Lung (tissue), 12 donors: Measurements from ENCODE around the gene ANKRD11. TPM values are rescaled to one million over a fixed set of nuclear protein-coding genes. Genes with fewer than 3 reads are reported as not detected.
"Not testable (repeated sequence)": the region's sequence is repeated elsewhere in the genome, so short reads cannot be mapped to it uniquely, and the experiment has no call there.

Source experiments
- ATAC-seq: fragments of 200-7000 bp; cut with Tn5 transposase; one replicate; pipeline ENCODE4 v1.9.1; 2020; ENCODE audit warnings: moderate number of reproducible peaks; ENCODE audit not compliant: insufficient read depth, low FRiP score
- DNase-seq, 3 donors: peaks; one replicate each; pipeline ENCODE4 v3.0.0-alpha.2; 2013 to 2017
- H3K27ac ChIP-seq, 2 donors: one replicate each; pipeline ENCODE4 v1.5.1; 2013; ENCODE audit warnings: mild to moderate bottlenecking in 2 of 2, moderate library complexity in 2 of 2, control low read depth in 1 of 2, inconsistent platforms in 1 of 2, low read depth in 1 of 2, low read length in 1 of 2
- H3K27me3 ChIP-seq, 3 donors: one replicate each; pipeline ENCODE4 v1.5.1; 2013; ENCODE audit warnings: low read length in 2 of 3; ENCODE audit not compliant: control insufficient read depth in 3 of 3, insufficient read depth in 3 of 3
- H3K36me3 ChIP-seq, 4 donors: one replicate each; pipeline ENCODE4 v1.5.1; 2013; ENCODE audit warnings: low read length in 4 of 4, mild to moderate bottlenecking in 1 of 4, moderate library complexity in 1 of 4; ENCODE audit not compliant: control insufficient read depth in 4 of 4, insufficient read depth in 4 of 4
- H3K4me1 ChIP-seq, 5 donors: one replicate each; pipeline ENCODE4 v1.5.1; 2013; ENCODE audit warnings: low read length in 5 of 5, mild to moderate bottlenecking in 2 of 5, moderate library complexity in 1 of 5; ENCODE audit not compliant: control insufficient read depth in 5 of 5, insufficient read depth in 5 of 5
- H3K4me3 ChIP-seq: one replicate; pipeline ENCODE4 v1.5.1; 2013; ENCODE audit warnings: mild to moderate bottlenecking, control low read depth, moderate library complexity
- H3K9ac ChIP-seq, 2 donors: one replicate each; pipeline ENCODE4 v1.5.1; 2013; ENCODE audit warnings: low read length in 2 of 2, control low read depth in 1 of 2; ENCODE audit not compliant: insufficient read depth in 1 of 2
- H3K9me3 ChIP-seq, 4 donors: one replicate each; pipeline ENCODE4 v1.5.1; 2013; ENCODE audit warnings: low read length in 3 of 4, mild to moderate bottlenecking in 1 of 4, moderate library complexity in 1 of 4; ENCODE audit not compliant: control insufficient read depth in 4 of 4, insufficient read depth in 3 of 4
- CTCF ChIP-seq: IDR thresholded peaks from 2 replicates; pipeline ENCODE4 v1.5.1; 2012; ENCODE audit warnings: mild to moderate bottlenecking; ENCODE audit errors: control extremely low read depth, extremely low read depth
- WGBS, 2 donors: extraction: QIAGEN DNeasy Blood & Tissue Kit; methylation state at CpG; one replicate each; pipeline ENCODE4 v1.1.7; 2013; 5-methylcytosine and 5-hydroxymethylcytosine counted together
- polyA plus RNA-seq, 2 donors: library from polyadenylated mRNA; stranded (reverse); fragments of 200-250 nt; gene quantifications; one replicate each; pipeline ENCODE4 v1.2.1, GENCODE V29; 2013
- total RNA-seq, 2 donors: library from RNA; depleted of rRNA in 1 of 2; stranded (reverse); fragments of >200 nt in 1 of 2; gene quantifications; one replicate each; pipeline ENCODE4 v1.2.1, GENCODE V29; 2014 to 2021
- donor health status: control.
- donor health status: control.
- donor health status: Bipolar disorder and iron deficiency.
- donor health status: healthy.
- donor health status: DM: yes; HTN: yes; CAD: no.

ANKRD11 gene
- total and polyA plus RNA-seq, 4 donors: 58.5 to 162 (median 89.5) TPM

GRCh38 chr16:89246903-89247733 lies 243.2 kb downstream of the ANKRD11 start:
- Histone ChIP-seq H3K27ac (peak overlapping the region in 1 of 2 donors; percentile 82), H3K36me3 (no peaks in the 10 kb centered on the region), H3K4me3 (peak overlapping the region; percentile 14), H3K9me3 (peaks cover 0 to 2% (median 1%) of the 10 kb centered on the region in 4 donors), H3K9ac (no peak overlapping the region), H3K4me1 (peaks cover 0 to 8% (median 0%) of the 10 kb centered on the region in 5 donors), H3K27me3 (peaks cover 0 to 5% (median 0%) of the 10 kb centered on the region in 3 donors)
- TF ChIP-seq CTCF: no peak
- ATAC-seq: peak; percentile 93
- DNase-seq: peak; percentile 59 to 89 (median 65)
- WGBS, 2 donors: 4% methylated on average over 68 to 78 of the region's 78 CpGs

GRCh38 chr16:89246383-89246902 lies 243.9 kb downstream of the ANKRD11 start:
- ATAC-seq (no peak), DNase-seq (no peak)
- H3K9me3 ChIP-seq: peaks cover 0 to 2% (median 1%) of the 10 kb centered on the region in 4 donors
- H3K4me3 ChIP-seq: no peak overlapping the region
- WGBS, 2 donors: 41 to 59% methylated on average over 13 of the region's 13 CpGs
- no peaks in the 10 kb centered on the region for H3K36me3 ChIP-seq
- no peak overlapping the region for H3K9ac ChIP-seq
- peaks cover 0 to 5% (median 0%) of the 10 kb centered on the region in 3 donors for H3K27me3 ChIP-seq
- peaks cover 0 to 8% (median 0%) of the 10 kb centered on the region in 5 donors for H3K4me1 ChIP-seq
- no peak for TF ChIP-seq CTCF
- peak overlapping the region in 1 of 2 donors; percentile 82 for H3K27ac ChIP-seq

GRCh38 chr16:89244754-89245153 lies 245.6 kb downstream of the ANKRD11 start:
- H3K36me3 ChIP-seq: no peaks in the 10 kb centered on the region
- TF ChIP-seq CTCF: no peak
- DNase-seq: no peak
- peaks cover 0 to 10% (median 0%) of the 10 kb centered on the region in 5 donors for H3K4me1 ChIP-seq
- no peak overlapping the region for H3K4me3 ChIP-seq
- 60 to 77% methylated on average over 12 of the region's 12 CpGs for WGBS, 2 donors
- H3K9ac ChIP-seq: no peak overlapping the region
- H3K27me3 ChIP-seq: peaks cover 0 to 5% (median 0%) of the 10 kb centered on the region in 3 donors
- H3K27ac ChIP-seq: peak overlapping the region in 1 of 2 donors; percentile 61
- peaks cover 0 to 2% (median 0%) of the 10 kb centered on the region in 4 donors for H3K9me3 ChIP-seq
- no peak for ATAC-seq

GRCh38 chr16:89244264-89244663 lies 246.1 kb downstream of the ANKRD11 start:
- H3K4me3 ChIP-seq, H3K9ac ChIP-seq, H3K36me3 ChIP-seq, ATAC-seq, H3K27me3 ChIP-seq, H3K9me3 ChIP-seq, DNase-seq, H3K4me1 ChIP-seq: not testable (repeated sequence)
- 64 to 82% methylated on average over 13 of the region's 13 CpGs for WGBS, 2 donors
- H3K27ac ChIP-seq: peak overlapping the region in 1 of 2 donors; percentile 61
